Neutrophil (primary cell): ENCODE results near the gene TSEN54.

Experiments
- H3K27ac ChIP-seq: fragments of 200-600 bp; sonication (generic); 2 replicates; pipeline ENCODE4 v1.5.1; 2016; ENCODE audit warnings: mild to moderate bottlenecking, moderate library complexity
- H3K27me3 ChIP-seq: fragments of 200-600 bp; sonication (generic); 2 replicates; pipeline ENCODE4 v1.6.0; 2016; ENCODE audit warnings: mild to moderate bottlenecking
- H3K36me3 ChIP-seq: fragments of 200-600 bp; sonication (generic); 2 replicates; pipeline ENCODE4 v1.5.1; 2017
- H3K4me1 ChIP-seq, 2 experiments: fragments of 200-600 bp in 1 of 2; sonication (generic) in 1 of 2; 1 replicate in 1 of 2; 2 replicates in 1 of 2; pipeline versions ENCODE4 v1.5.1 to v1.6.1; 2013 to 2016; ENCODE audit warnings: low read depth in 1 of 2, low read length in 1 of 2, mild to moderate bottlenecking in 1 of 2, moderate library complexity in 1 of 2; ENCODE audit not compliant: control insufficient read depth in 1 of 2, insufficient read depth in 1 of 2
- H3K4me3 ChIP-seq, 2 experiments: fragments of 200-600 bp in 1 of 2; sonication (generic) in 1 of 2; 1 replicate in 1 of 2; 2 replicates in 1 of 2; pipeline ENCODE4 v1.5.1; 2013 to 2016; ENCODE audit warnings: low read depth in 1 of 2, low read length in 1 of 2, mild to moderate bottlenecking in 1 of 2, moderate library complexity in 1 of 2
- H3K9me3 ChIP-seq: fragments of 200-600 bp; sonication (generic); 2 replicates; pipeline ENCODE4 v1.5.1; 2016
- TF ChIP-seq, protein P1 (sequence below): fragments of 200-600 bp; sonication (generic); IDR thresholded peaks from 2 replicates; pipeline ENCODE4 v1.5.1; 2016; ENCODE audit warnings: antibody characterized with exemption

TSEN54 gene

DNA sequence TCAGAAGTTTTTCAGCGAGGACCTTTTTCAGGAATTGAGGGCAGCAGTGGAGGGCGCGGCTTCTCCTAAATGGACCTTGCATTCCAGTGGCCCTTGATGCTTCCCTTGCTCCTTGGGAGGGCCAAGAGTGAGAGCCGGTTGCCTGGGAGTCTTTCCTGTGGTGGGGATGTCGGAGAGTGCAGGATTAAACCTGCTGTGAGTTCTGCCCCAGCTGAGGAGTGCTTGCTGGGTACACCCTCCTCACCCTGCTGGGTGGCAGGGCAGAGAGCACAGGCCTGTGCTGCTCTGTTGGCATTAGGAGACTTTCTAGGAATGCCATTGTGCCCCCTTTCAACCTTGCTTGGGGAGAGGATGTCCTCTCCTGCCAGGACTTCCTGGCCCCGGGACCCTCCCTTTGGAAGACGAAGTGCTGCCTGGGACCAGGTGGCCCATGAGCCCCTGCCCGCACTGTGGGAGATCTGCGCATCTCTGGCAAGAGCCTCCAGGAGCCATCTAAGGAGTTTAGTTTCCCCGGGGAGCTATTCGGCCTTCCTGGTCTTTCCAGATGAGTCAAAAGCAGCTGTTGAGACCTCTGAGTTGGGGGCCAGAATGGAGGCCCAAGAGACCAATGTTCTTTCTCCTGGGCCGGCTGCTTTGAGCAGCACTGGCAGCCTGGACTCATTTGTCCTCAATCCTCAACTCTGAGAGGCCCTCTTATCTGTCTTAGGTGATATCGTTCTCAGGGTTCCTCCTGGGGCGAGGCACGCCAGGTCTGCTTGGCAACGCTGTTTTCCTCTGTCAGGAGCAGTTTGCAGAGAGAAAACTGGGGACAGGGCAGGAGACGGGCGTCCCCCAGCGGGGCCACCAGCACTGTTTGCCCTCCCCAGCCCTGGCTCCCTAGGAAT lies 14.8 kb downstream of the TSEN54 start:
- H3K36me3 ChIP-seq = no peaks in the 10 kb centered on the region
- H3K27me3 ChIP-seq = peaks cover 37% of the 10 kb centered on the region
- H3K9me3 ChIP-seq = no peaks in the 10 kb centered on the region
- H3K4me1 ChIP-seq = peaks cover 6 to 7% of the 10 kb centered on the region in 2 experiments
- TF ChIP-seq, protein P1, sequence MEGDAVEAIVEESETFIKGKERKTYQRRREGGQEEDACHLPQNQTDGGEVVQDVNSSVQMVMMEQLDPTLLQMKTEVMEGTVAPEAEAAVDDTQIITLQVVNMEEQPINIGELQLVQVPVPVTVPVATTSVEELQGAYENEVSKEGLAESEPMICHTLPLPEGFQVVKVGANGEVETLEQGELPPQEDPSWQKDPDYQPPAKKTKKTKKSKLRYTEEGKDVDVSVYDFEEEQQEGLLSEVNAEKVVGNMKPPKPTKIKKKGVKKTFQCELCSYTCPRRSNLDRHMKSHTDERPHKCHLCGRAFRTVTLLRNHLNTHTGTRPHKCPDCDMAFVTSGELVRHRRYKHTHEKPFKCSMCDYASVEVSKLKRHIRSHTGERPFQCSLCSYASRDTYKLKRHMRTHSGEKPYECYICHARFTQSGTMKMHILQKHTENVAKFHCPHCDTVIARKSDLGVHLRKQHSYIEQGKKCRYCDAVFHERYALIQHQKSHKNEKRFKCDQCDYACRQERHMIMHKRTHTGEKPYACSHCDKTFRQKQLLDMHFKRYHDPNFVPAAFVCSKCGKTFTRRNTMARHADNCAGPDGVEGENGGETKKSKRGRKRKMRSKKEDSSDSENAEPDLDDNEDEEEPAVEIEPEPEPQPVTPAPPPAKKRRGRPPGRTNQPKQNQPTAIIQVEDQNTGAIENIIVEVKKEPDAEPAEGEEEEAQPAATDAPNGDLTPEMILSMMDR = no peak
- H3K4me3 ChIP-seq = no peak overlapping the region
- no peak overlapping the region for H3K27ac ChIP-seq

DNA sequence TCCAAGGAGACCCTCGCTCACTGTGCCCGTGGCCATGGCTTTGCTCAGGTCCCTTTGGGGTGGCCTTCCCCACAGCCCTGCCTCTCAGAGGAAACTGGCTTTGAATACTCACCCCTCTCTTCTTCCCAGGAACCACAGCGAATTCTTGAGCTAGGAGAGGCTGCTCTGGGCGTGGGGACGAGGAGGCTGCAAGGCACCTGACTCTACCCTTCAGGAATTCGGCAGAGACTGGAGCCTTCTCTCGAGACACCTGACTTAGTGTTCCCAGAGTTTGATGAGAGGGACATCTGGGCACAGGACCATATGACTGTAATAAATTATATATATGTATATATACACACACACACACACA lies 15.4 kb downstream of the TSEN54 start:
- Histone ChIP-seq H3K27ac (no peak overlapping the region), H3K4me3 (no peak overlapping the region), H3K4me1 (peaks cover 0 to under 1% of the 10 kb centered on the region in 2 experiments), H3K9me3 (no peaks in the 10 kb centered on the region), H3K27me3 (peaks cover 32% of the 10 kb centered on the region), H3K36me3 (no peaks in the 10 kb centered on the region)
- TF ChIP-seq, protein P1 = no peak

DNA sequence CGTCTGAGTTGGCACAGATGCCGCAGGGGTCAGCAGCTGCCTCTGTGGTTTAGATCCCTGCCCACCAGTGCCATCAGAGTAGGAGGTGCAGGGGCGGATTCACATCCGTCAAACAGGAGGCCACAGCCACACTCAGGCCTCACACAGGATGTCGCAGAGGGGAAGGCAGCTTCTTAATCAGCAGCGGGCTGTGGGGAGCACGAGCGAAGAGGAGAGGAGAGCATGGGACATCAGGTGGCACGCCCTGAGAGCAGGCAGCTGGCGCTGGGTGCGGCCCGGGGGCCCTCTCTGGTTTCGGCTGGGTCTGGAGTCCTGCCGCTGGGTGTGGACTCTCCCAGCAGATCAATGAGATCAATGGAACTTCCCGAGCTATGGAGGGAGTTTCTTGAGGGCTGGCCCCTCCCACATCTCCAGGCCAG lies 18.8 kb downstream of the TSEN54 start:
- H3K4me1 ChIP-seq = no peaks in the 10 kb centered on the region
- H3K9me3 ChIP-seq = no peaks in the 10 kb centered on the region
- H3K36me3 ChIP-seq = no peaks in the 10 kb centered on the region
- H3K27me3 ChIP-seq = peaks cover 17% of the 10 kb centered on the region
- TF ChIP-seq, protein P1 = no peak
- H3K4me3 ChIP-seq = no peak overlapping the region
- H3K27ac ChIP-seq = no peak overlapping the region

DNA sequence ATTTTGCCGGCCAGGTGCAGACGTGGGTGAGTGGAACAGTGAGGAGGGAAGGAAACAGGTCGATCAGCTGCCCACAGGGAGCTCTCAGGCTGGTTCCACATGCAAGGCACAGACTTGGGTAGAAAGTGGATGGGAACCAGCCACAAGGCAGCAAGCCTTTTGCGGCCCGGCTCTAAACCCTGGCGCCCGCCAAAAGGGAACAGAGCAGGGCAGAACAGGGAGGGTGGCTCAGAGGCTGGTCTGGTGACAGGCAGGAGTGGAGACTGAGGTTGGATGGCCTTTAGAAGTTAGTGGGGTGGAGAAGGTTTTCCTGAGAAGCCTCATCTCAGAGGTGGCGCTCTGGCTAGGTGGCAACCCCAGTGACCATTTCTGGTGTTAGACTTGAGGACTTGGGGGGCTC lies 19.5 kb downstream of the TSEN54 start:
- H3K27me3 ChIP-seq = peaks cover 17% of the 10 kb centered on the region
- H3K4me1 ChIP-seq = no peaks in the 10 kb centered on the region
- no peak overlapping the region for H3K27ac ChIP-seq
- TF ChIP-seq, protein P1 = no peak
- no peaks in the 10 kb centered on the region for H3K36me3 ChIP-seq
- no peaks in the 10 kb centered on the region for H3K9me3 ChIP-seq
- H3K4me3 ChIP-seq = no peak overlapping the region

DNA sequence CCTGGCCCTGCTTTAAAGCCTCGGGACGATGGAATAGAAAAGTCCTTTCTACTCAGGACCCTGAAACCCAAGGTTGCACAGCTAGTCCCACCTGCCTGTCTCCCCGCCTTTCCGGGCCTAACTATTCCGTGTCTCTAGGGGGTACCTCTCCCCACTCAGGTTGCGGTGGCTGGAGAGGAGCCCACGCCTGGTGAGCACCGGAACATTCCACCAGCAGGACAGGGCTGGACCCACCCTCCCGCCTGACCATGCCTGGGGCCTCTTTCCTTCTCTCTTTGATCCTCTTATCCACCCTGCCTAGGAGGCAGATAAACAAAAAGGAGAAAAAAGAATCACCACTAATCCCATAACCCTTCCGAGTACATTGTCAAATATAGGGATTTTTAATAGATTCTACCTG lies 20.0 kb downstream of the TSEN54 start:
- TF ChIP-seq, protein P1 = no peak
- no peaks in the 10 kb centered on the region for H3K9me3 ChIP-seq
- no peaks in the 10 kb centered on the region for H3K4me1 ChIP-seq
- no peak overlapping the region for H3K27ac ChIP-seq
- no peaks in the 10 kb centered on the region for H3K36me3 ChIP-seq
- peaks cover 17% of the 10 kb centered on the region for H3K27me3 ChIP-seq
- H3K4me3 ChIP-seq = no peak overlapping the region
